HAP-1 (cell line): Measurements from ENCODE around the gene COL6A5.
"Not testable (repeated sequence)": the region's sequence is repeated elsewhere in the genome, so short reads cannot be mapped to it uniquely, and the experiment has no call there.

Experiments used
- DNase-seq, 2 experiments: peaks; one replicate each; pipeline ENCODE4 v3.0.0-alpha.2; 2016 to 2020; ENCODE audit warnings: low spot score in 2 of 2
- H3K27me3 ChIP-seq: fragments of 250-450 bp; sonication (Bioruptor Pico); 2 replicates; pipeline ENCODE4 v1.5.1; 2020; ENCODE audit warnings: low read depth, mild to moderate bottlenecking, moderate library complexity
- H3K36me3 ChIP-seq: fragments of 250-450 bp; sonication (Bioruptor Pico); replicated peaks from 2 replicates; pipeline ENCODE4 v1.5.1; 2020; ENCODE audit warnings: mild to moderate bottlenecking
- H3K4me1 ChIP-seq: fragments of 250-450 bp; sonication (Bioruptor Pico); 2 replicates; pipeline ENCODE4 v1.5.1; 2020; ENCODE audit warnings: mild to moderate bottlenecking
- H3K4me3 ChIP-seq: fragments of 250-450 bp; sonication (Bioruptor Pico); 2 replicates; pipeline ENCODE4 v1.5.1; 2020; ENCODE audit warnings: mild to moderate bottlenecking, moderate library complexity
- H3K9me3 ChIP-seq: fragments of 250-450 bp; sonication (Bioruptor Pico); 2 replicates; pipeline ENCODE4 v1.5.1; 2020; ENCODE audit warnings: mild to moderate bottlenecking, moderate library complexity
- in situ Hi-C: fragments of 300-500 bp; cut with MboI; formaldehyde crosslinking; loops from 3 replicates; pipeline ENCODE4 v1.14.3; 2020; ENCODE audit warnings: low sequenced_read_pairs, inconsistent platforms, mixed read lengths

Gene COL6A5

GRCh38 chr3:130404401-130404800 is 58.9 kb downstream of the COL6A5 start:
- in situ Hi-C loops: no loop called here
- no peaks in the 10 kb centered on the region for H3K36me3 ChIP-seq
- H3K4me1 ChIP-seq: no peaks in the 10 kb centered on the region
- no peak overlapping the region for H3K4me3 ChIP-seq
- no peaks in the 10 kb centered on the region for H3K27me3 ChIP-seq
- no peaks in the 10 kb centered on the region for H3K9me3 ChIP-seq
- DNase-seq: no peak

- Histone ChIP-seq H3K36me3 (no peaks in the 10 kb centered on the region), H3K4me1 (no peaks in the 10 kb centered on the region), H3K9me3 (no peaks in the 10 kb centered on the region), H3K4me3 (no peak overlapping the region), H3K27me3 (no peaks in the 10 kb centered on the region)
- in situ Hi-C loops: no loop called here
- DNase-seq: no peak
Observed at GRCh38 chr3:130405956-130406355, 60.5 kb downstream of the COL6A5 start.

- DNase-seq, H3K27me3 ChIP-seq, H3K4me3 ChIP-seq, in situ Hi-C loops, H3K4me1 ChIP-seq, H3K9me3 ChIP-seq, H3K36me3 ChIP-seq: not testable (repeated sequence)
Observed at GRCh38 chr3:130408253-130408652, 62.8 kb downstream of the COL6A5 start.

- no peaks in the 10 kb centered on the region for H3K9me3 ChIP-seq
- DNase-seq: no peak
- in situ Hi-C loops: no loop called here
- no peak overlapping the region for H3K4me3 ChIP-seq
- H3K27me3 ChIP-seq: no peaks in the 10 kb centered on the region
- H3K36me3 ChIP-seq: no peaks in the 10 kb centered on the region
- H3K4me1 ChIP-seq: no peaks in the 10 kb centered on the region
Observed at GRCh38 chr3:130411320-130411719, 65.8 kb downstream of the COL6A5 start.

- H3K9me3 ChIP-seq: no peaks in the 10 kb centered on the region
- no peaks in the 10 kb centered on the region for H3K4me1 ChIP-seq
- in situ Hi-C loops: no loop called here
- no peaks in the 10 kb centered on the region for H3K27me3 ChIP-seq
- no peak overlapping the region for H3K4me3 ChIP-seq
- no peak for DNase-seq
- H3K36me3 ChIP-seq: no peaks in the 10 kb centered on the region
Observed at GRCh38 chr3:130412991-130413560, 67.6 kb downstream of the COL6A5 start.

GRCh38 chr3:130414457-130414856 is 69.0 kb downstream of the COL6A5 start:
- no peaks in the 10 kb centered on the region for H3K36me3 ChIP-seq
- DNase-seq: no peak
- H3K4me1 ChIP-seq: no peaks in the 10 kb centered on the region
- H3K27me3 ChIP-seq: no peaks in the 10 kb centered on the region
- H3K4me3 ChIP-seq: no peak overlapping the region
- H3K9me3 ChIP-seq: no peaks in the 10 kb centered on the region
- in situ Hi-C loops: no loop called here

- Histone ChIP-seq H3K9me3 (no peaks in the 10 kb centered on the region), H3K4me3 (no peak overlapping the region), H3K4me1 (no peaks in the 10 kb centered on the region), H3K27me3 (peaks cover 9% of the 10 kb centered on the region), H3K36me3 (no peaks in the 10 kb centered on the region)
- in situ Hi-C loops: no loop called here
- DNase-seq: no peak
Observed at GRCh38 chr3:130420466-130420865, 75.0 kb downstream of the COL6A5 start.

GRCh38 chr3:130423064-130423463 is 77.6 kb downstream of the COL6A5 start:
- no peaks in the 10 kb centered on the region for H3K36me3 ChIP-seq
- peaks cover 9% of the 10 kb centered on the region for H3K27me3 ChIP-seq
- H3K4me1 ChIP-seq: no peaks in the 10 kb centered on the region
- no peak overlapping the region for H3K4me3 ChIP-seq
- in situ Hi-C loops: no loop called here
- DNase-seq: no peak
- no peaks in the 10 kb centered on the region for H3K9me3 ChIP-seq

- H3K4me3 ChIP-seq: no peak overlapping the region
- DNase-seq: no peak
- no peaks in the 10 kb centered on the region for H3K9me3 ChIP-seq
- no peaks in the 10 kb centered on the region for H3K4me1 ChIP-seq
- H3K27me3 ChIP-seq: peaks cover 11% of the 10 kb centered on the region
- no peaks in the 10 kb centered on the region for H3K36me3 ChIP-seq
- in situ Hi-C loops: no loop called here
Observed at GRCh38 chr3:130424837-130425236, 79.4 kb downstream of the COL6A5 start.

GRCh38 chr3:130425484-130425883 is 80.0 kb downstream of the COL6A5 start:
- no peaks in the 10 kb centered on the region for H3K36me3 ChIP-seq
- no peaks in the 10 kb centered on the region for H3K9me3 ChIP-seq
- in situ Hi-C loops: no loop called here
- no peak overlapping the region for H3K4me3 ChIP-seq
- peaks cover 13% of the 10 kb centered on the region for H3K27me3 ChIP-seq
- no peak for DNase-seq
- no peaks in the 10 kb centered on the region for H3K4me1 ChIP-seq

GRCh38 chr3:130426206-130426605 is 80.7 kb downstream of the COL6A5 start:
- no peaks in the 10 kb centered on the region for H3K36me3 ChIP-seq
- H3K9me3 ChIP-seq: no peaks in the 10 kb centered on the region
- peaks cover 14% of the 10 kb centered on the region for H3K27me3 ChIP-seq
- in situ Hi-C loops: no loop called here
- DNase-seq: no peak
- H3K4me1 ChIP-seq: no peaks in the 10 kb centered on the region
- no peak overlapping the region for H3K4me3 ChIP-seq

- in situ Hi-C loops: no loop called here
- peaks cover 5% of the 10 kb centered on the region; the same call in 1 of the 2 replicates for H3K27me3 ChIP-seq
Observed at GRCh38 chr3:130428871-130429712, 83.6 kb downstream of the COL6A5 start.

GRCh38 chr3:130429713-130430023 is 84.2 kb downstream of the COL6A5 start:
- Histone ChIP-seq H3K36me3 (no peaks in the 10 kb centered on the region), H3K9me3 (no peaks in the 10 kb centered on the region), H3K4me1 (no peaks in the 10 kb centered on the region), H3K4me3 (no peak overlapping the region), H3K27me3 (peaks cover 5% of the 10 kb centered on the region; the same call in 1 of the 2 replicates)
- DNase-seq: no peak
- in situ Hi-C loops: no loop called here

More at GRCh38 chr3:130428871-130429712, 83.6 kb downstream of the COL6A5 start:
- DNase-seq: no peak
- H3K4me3 ChIP-seq: no peak overlapping the region
- no peaks in the 10 kb centered on the region for H3K4me1 ChIP-seq
- H3K9me3 ChIP-seq: no peaks in the 10 kb centered on the region
- H3K36me3 ChIP-seq: no peaks in the 10 kb centered on the region

GRCh38 chr3:130430266-130430665 is 84.8 kb downstream of the COL6A5 start:
- Histone ChIP-seq H3K27me3 (peaks cover 5% of the 10 kb centered on the region; the same call in 1 of the 2 replicates), H3K4me1 (no peaks in the 10 kb centered on the region), H3K36me3 (no peaks in the 10 kb centered on the region), H3K4me3 (no peak overlapping the region), H3K9me3 (no peaks in the 10 kb centered on the region)
- in situ Hi-C loops: no loop called here
- DNase-seq: no peak
